NCI-H2227 (cell line): ENCODE results near the gene SERTAD3.
A peak's percentile ranks its signal among the peaks of the same experiment; 100 is the strongest.
"Not testable (repeated sequence)": the region's sequence is repeated elsewhere in the genome, so short reads cannot be mapped to it uniquely, and the experiment has no call there.

ENCODE experiments used
- DNase-seq: peaks from one replicate; lab custom pipeline; 2025; ENCODE audit not compliant: unreplicated experiment; lab: John Stamatoyannopoulos, UW

The SERTAD3 gene

GRCh38 chr19:40428197-40428596 is 15.9 kb downstream of the SERTAD3 start:
- DNase-seq = not testable (repeated sequence)

GRCh38 chr19:40425450-40426287 is 18.5 kb downstream of the SERTAD3 start, which contains the start of gene SERTAD1:
Gene SERTAD1, minus strand, starts transcription at chr19:40425992. Its CDS starts 2,446 bp downstream, at chr19:40423546.
- peak; percentile 100 for DNase-seq

GRCh38 chr19:40424637-40425449 is 19.3 kb downstream of the SERTAD3 start:
- no peak for DNase-seq

GRCh38 chr19:40423938-40424337 is 20.2 kb downstream of the SERTAD3 start:
- no peak for DNase-seq

GRCh38 chr19:40422748-40423566 is 21.2 kb downstream of the SERTAD3 start:
- DNase-seq = no peak

- no peak for DNase-seq
These were observed 22.0 kb downstream of the SERTAD3 start for GRCh38 chr19:40421993-40422747.

GRCh38 chr19:40420766-40421765 is 23.1 kb downstream of the SERTAD3 start:
- DNase-seq = peak; percentile 96

- no peak for DNase-seq
These were observed 23.7 kb downstream of the SERTAD3 start for GRCh38 chr19:40420451-40420765.

- DNase-seq = no peak
These were observed 24.4 kb downstream of the SERTAD3 start for GRCh38 chr19:40419780-40420179.

GRCh38 chr19:40419066-40419612 is 25.0 kb downstream of the SERTAD3 start:
- no peak for DNase-seq

GRCh38 chr19:40418040-40418439 is 26.1 kb downstream of the SERTAD3 start:
- DNase-seq = no peak

GRCh38 chr19:40417643-40417981 is 26.5 kb downstream of the SERTAD3 start:
- DNase-seq = no peak

GRCh38 chr19:40416918-40417642 is 27.1 kb downstream of the SERTAD3 start:
- DNase-seq = peak; percentile 54

- DNase-seq = no peak
These were observed 28.4 kb downstream of the SERTAD3 start for GRCh38 chr19:40415768-40416167.

GRCh38 chr19:40414542-40415535 is 29.3 kb downstream of the SERTAD3 start:
- no peak for DNase-seq

- peak; percentile 79 for DNase-seq
These were observed 30.8 kb downstream of the SERTAD3 start, which contains the start of gene PRX for GRCh38 chr19:40413291-40413845. Gene PRX, minus strand, starts transcription at chr19:40413378. Its CDS starts 5,446 bp downstream, at chr19:40407932.

- DNase-seq = no peak
These were observed 31.3 kb downstream of the SERTAD3 start for GRCh38 chr19:40412866-40413265.
